Peyer's patch (tissue), 4 donors: ENCODE results near the gene BCL7A.

Source experiments
- CTCF ChIP-seq, 6 experiments: fragments of 450-650 bp in 4 of 6; fragments of 200-600 bp in 2 of 6; sonication (generic) in 1 of 6; IDR thresholded peaks; one replicate each; pipeline ENCODE4 v1.5.1; 2017 to 2019; ENCODE audit warnings: antibody characterized with exemption in 6 of 6, mild to moderate bottlenecking in 3 of 6, moderate library complexity in 1 of 6
- POLR2A ChIP-seq, 2 donors: fragments of 450-650 bp; IDR thresholded peaks; one replicate each; pipeline ENCODE4 v1.5.1; 2017; ENCODE audit warnings: antibody characterized with exemption in 2 of 2, mild to moderate bottlenecking in 2 of 2, moderate library complexity in 2 of 2

GRCh38 chr12:122089077-122089476, 67.4 kb downstream of the BCL7A start:
- TF ChIP-seq CTCF (IDR thresholded peaks at IDR 0.05) = no peak
- TF ChIP-seq POLR2A (IDR thresholded peaks at IDR 0.05) = no peak
